NCI-H128 (cell line): ENCODE data around the gene LPCAT2.

Source experiments
- DNase-seq: peaks from one replicate; lab custom pipeline; 2025; ENCODE audit not compliant: unreplicated experiment; lab: John Stamatoyannopoulos, UW

Gene LPCAT2

DNA sequence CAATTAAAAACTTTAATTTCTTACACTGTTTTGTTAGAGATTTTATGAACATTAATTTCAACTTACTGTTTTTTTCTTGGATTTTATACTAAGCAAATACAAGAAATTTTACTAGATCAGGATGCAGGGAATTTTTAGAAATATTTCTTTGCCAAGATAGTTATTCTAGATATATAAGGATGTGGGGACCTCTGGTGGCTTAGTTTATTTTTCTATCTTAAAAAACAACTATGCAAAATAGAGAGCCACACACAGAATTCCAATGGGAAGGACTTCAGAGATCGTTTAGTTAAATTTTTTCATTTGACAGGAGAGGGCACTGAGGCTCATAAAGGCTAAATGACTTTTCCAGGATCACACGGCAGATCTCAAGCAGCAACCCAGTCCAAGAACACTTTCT lies 34.6 kb downstream of the LPCAT2 start:
- DNase-seq, result no peak

- no peak for DNase-seq
Measured at GRCh38 chr16:55552621-55553020, 43.7 kb downstream of the LPCAT2 start.

DNA sequence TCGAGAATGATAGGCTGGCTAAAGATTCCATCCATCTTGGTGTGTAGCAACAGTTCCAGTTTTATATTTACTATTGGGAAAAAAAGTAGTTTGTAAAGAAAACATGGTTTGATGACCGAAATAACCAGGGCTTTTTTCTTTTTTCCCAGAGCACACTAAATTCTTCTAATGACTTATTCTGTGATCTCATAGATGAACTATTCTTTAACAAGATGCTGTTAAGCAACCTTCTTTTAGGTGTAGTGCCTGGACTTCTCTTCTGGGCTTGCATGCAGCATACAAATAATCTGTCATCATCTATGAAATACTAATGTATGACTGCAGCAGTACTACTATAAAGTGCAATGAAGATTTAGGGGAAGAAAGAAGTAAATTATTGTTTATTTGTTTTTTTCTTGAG lies 46.6 kb downstream of the LPCAT2 start:
- no peak for DNase-seq

GRCh38 chr16:55557186-55557585 lies 48.3 kb downstream of the LPCAT2 start:
- no peak for DNase-seq

GRCh38 chr16:55559233-55559632 lies 50.4 kb downstream of the LPCAT2 start:
- no peak for DNase-seq

GRCh38 chr16:55559933-55560516 lies 51.2 kb downstream of the LPCAT2 start:
- DNase-seq, result no peak

GRCh38 chr16:55561319-55561848 lies 52.5 kb downstream of the LPCAT2 start:
- no peak for DNase-seq

- DNase-seq, result no peak
Measured at GRCh38 chr16:55562936-55563335, 54.1 kb downstream of the LPCAT2 start.

DNA sequence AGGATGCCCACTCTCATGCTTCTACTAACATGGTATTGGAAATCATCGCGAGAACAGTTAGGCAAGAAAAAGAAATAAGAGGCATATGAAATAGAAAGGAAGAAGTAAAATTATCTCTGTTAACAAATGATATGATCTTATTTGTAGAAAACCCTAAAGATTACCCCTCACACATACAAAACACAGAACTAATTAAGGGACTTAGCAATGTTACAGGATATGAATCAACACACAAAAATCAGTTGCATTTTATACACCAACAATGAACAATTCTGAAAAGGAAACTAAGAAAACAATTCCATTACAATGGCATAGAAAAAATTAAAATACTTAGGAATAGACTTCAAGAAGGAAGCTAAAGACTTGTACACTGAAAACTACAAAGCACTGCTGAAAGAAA lies 54.9 kb downstream of the LPCAT2 start:
- DNase-seq, result no peak

GRCh38 chr16:55565086-55565485 lies 56.2 kb downstream of the LPCAT2 start:
- no peak for DNase-seq

DNA sequence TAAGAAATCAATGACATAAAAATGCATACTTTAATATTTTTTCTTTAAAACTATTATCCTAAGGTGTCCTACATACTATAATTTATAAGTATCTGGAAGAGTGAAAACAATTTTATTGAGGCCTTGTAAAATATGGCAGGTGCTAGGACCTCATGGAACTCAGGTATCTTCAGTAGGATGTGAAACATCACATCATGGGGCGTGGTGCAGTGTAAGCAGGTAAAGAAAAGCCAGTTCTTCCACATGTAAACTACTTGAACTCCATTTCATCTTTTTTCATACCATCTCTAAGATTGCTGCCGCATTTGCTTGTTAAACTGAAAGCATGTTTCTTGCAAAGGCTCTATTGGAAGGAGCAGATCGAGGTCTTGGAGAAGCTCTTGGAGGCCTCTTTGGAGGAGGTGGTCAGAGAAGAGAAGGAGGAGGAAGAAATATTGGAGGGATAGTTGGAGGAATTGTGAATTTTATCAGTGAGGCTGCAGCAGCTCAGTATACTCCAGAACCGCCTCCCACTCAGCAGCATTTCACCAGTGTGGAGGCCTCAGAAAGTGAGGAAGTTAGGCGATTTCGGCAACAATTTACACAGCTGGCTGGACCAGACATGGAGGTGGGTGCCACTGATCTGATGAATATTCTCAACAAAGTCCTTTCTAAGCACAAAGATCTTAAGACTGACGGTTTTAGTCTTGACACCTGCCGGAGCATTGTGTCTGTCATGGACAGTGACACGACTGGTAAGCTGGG lies 57.7 kb downstream of the LPCAT2 start, which contains the start of gene CAPNS2:
TSS of gene CAPNS2 (plus strand) at position 253 of the 744 bp plus-strand sequence. CDS start at position 326, 73 bp downstream.
- no peak for DNase-seq

GRCh38 chr16:55567382-55567781 lies 58.5 kb downstream of the LPCAT2 start:
- no peak for DNase-seq

GRCh38 chr16:55568207-55568606 lies 59.3 kb downstream of the LPCAT2 start:
- no peak for DNase-seq

- DNase-seq, result no peak
Measured at GRCh38 chr16:55569025-55569424, 60.2 kb downstream of the LPCAT2 start.

- no peak for DNase-seq
Measured at GRCh38 chr16:55570159-55570558, 61.3 kb downstream of the LPCAT2 start.

DNA sequence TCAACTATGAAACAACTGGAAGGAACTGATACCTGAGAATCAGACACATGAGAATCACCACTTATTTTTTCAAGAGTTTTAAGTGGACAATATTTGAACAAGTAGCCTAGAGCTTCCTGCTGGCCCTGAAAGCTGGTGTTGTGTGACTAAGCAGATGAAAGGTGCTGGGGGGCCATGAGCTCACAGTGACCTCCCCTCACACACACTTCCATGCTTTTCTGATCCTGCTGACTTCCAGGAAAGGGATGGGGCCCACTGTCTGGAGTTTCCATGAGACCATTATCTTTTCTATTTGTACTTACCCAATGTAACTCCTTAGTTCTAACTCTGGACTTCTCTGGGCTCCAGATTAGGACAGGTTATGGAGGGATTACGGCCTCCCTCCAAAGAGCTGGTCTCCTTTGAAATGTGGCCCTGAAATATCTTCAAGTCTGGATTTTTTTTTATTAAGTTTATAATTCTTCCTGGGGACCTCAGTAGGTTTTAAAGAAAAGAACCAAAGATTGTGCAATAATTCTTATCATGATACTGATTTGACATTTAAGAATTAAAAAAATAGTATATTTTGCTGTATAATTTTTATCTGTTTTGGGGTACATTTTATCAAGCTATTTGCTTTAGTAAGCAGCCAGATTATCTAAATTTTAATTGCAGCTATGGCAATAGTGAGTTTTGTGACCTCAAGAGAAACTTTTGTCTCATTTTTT lies 62.5 kb downstream of the LPCAT2 start:
- DNase-seq, result no peak

DNA sequence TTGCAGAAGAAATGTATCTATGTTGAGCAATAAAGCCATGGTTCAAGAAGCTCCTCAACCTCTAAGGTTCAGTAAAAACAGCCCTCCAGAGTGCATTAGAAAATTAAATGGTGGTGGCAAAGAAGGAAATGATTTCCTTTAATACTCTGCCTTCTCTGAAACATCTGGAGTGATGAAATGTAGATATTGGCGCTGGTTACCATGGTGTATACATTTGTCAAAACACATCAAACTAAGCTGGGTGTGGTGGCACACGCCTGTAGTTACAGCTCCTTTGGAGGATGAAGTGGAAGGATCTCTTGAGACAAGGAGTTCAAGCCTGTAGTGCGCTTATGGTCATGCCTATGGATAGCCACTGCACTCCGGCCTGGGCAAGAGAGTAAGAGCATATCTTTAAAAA lies 63.6 kb downstream of the LPCAT2 start:
- no peak for DNase-seq

DNA sequence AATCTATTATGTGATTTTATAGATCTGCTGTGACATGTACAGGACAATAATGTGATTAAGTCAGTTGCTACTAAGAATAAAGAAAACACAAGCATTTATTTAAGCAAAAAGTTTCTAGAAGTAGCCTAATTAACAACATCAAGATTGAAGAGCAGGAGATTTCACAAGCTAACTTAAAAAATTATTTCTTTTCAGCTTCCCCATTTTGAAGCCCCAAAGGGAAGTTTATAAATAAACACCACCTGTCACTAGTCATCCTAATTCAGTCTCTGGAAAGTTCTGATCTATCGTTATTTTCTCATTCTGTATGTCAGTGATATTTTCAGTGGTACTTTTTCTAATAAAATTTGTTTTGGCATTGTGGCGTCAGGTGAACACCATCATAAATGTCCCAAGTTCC lies 65.9 kb downstream of the LPCAT2 start:
- no peak for DNase-seq

- DNase-seq, result no peak
Measured at GRCh38 chr16:55575496-55575895, 66.6 kb downstream of the LPCAT2 start.

DNA sequence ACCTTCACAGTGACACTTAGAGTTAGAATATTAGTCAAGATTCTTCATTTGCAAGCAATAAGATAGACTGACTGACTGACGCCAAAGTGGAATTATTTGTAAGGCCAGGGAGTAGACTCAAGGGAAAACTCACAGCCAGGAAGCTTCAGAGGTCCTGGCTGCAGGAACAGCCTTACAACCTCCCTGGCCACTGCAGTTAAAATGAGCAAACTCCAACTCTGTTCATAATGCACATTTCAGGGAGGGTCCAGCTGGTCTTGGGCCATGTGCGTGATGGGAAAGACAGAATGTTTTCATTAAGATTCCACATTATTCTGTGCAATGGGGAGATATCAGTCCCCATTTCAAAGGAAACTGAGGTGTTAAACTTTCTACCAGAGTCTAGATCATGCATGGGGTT lies 67.5 kb downstream of the LPCAT2 start:
- DNase-seq, result no peak

GRCh38 chr16:55577887-55578286 lies 69.0 kb downstream of the LPCAT2 start:
- DNase-seq, result no peak

DNA sequence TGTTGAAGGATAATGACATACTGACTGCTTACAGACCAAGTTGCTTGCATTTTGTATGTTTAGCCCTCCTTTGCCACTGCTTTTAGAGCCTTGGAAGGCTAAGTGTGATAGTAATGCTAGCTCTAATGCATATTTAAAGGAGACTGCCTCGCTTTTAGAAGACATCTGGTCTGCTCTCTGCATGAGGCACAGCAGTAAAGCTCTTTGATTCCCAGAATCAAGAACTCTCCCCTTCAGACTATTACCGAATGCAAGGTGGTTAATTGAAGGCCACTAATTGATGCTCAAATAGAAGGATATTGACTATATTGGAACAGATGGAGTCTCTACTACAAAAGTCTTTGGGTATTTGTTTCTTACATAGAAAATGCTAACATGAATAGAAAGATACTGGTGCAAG lies 76.8 kb downstream of the LPCAT2 start:
- DNase-seq, result no peak
